Measurements from ENCODE around the gene FGF1.

GRCh38 chr5:142657446-142657845 is 28.4 kb downstream of the FGF1 start:
- no peak for TF ChIP-seq CTCF (IDR thresholded peaks at IDR 0.05)
- no peak for TF ChIP-seq POLR2A (IDR thresholded peaks at IDR 0.05)
